DOHH2 (cell line): ENCODE measurements around the gene PKNOX1.

Experiments
- EZH2phosphoT487 ChIP-seq: fragments of 200-600 bp; sonication (generic); IDR thresholded peaks from 2 replicates; pipeline ENCODE4 v1.6.1; 2017; ENCODE audit warnings: borderline replicate concordance, mild to moderate bottlenecking, antibody characterized with exemption, low read length, moderate library complexity, mixed read lengths
- TF ChIP-seq, protein P1 (sequence below): fragments of 200-600 bp; sonication (generic); IDR thresholded peaks from one replicate; pipeline ENCODE4 v1.5.1; 2014; ENCODE audit warnings: antibody characterized with exemption, mild to moderate bottlenecking, low read depth, low read length; ENCODE audit not compliant: poor library complexity, severe bottlenecking

DNA sequence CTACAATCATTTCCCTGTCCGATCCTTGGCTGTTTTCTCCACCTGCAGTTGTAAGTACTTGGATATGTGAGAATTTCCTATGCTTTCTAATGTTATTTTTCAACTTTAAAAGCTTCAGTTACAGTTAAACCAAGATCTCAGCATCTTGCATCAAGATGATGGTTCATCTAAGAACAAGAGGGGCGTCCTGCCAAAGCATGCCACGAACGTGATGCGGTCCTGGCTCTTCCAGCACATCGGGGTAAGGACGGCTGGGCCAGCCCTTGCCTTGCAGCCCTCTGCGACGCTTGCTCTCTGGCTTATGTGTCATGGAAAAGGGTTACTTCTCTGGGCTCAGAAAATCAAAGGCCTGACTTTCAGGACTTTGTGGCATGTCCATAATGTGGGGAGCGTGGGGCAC, 46.8 kb downstream of the PKNOX1 start:
- TF ChIP-seq, protein P1, sequence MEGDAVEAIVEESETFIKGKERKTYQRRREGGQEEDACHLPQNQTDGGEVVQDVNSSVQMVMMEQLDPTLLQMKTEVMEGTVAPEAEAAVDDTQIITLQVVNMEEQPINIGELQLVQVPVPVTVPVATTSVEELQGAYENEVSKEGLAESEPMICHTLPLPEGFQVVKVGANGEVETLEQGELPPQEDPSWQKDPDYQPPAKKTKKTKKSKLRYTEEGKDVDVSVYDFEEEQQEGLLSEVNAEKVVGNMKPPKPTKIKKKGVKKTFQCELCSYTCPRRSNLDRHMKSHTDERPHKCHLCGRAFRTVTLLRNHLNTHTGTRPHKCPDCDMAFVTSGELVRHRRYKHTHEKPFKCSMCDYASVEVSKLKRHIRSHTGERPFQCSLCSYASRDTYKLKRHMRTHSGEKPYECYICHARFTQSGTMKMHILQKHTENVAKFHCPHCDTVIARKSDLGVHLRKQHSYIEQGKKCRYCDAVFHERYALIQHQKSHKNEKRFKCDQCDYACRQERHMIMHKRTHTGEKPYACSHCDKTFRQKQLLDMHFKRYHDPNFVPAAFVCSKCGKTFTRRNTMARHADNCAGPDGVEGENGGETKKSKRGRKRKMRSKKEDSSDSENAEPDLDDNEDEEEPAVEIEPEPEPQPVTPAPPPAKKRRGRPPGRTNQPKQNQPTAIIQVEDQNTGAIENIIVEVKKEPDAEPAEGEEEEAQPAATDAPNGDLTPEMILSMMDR: no peak
- TF ChIP-seq EZH2phosphoT487: no peak
